HUES48 (cell line): ENCODE measurements around the gene MUC21.
"Not testable (repeated sequence)": the region's sequence is repeated elsewhere in the genome, so short reads cannot be mapped to it uniquely, and the experiment has no call there.

Source experiments
- H3K27ac ChIP-seq: one replicate; pipeline ENCODE4 v1.7.0; 2013; ENCODE audit warnings: low read depth, low read length, inconsistent platforms
- H3K27me3 ChIP-seq: 2 replicates; pipeline ENCODE4 v1.6.1; 2013; ENCODE audit warnings: mild to moderate bottlenecking, low read length; ENCODE audit not compliant: control insufficient read depth, insufficient read depth
- H3K36me3 ChIP-seq: 2 replicates; pipeline ENCODE4 v1.6.1; 2013; ENCODE audit warnings: low read length; ENCODE audit not compliant: control insufficient read depth, insufficient read depth
- H3K4me1 ChIP-seq: 2 replicates; pipeline ENCODE4 v1.6.1; 2013; ENCODE audit warnings: mild to moderate bottlenecking, low read length; ENCODE audit not compliant: control insufficient read depth, insufficient read depth
- H3K4me3 ChIP-seq: 2 replicates; pipeline ENCODE4 v1.5.1; 2013; ENCODE audit warnings: mild to moderate bottlenecking, low read depth, low read length
- H3K9ac ChIP-seq: 2 replicates; pipeline ENCODE4 v1.6.1; 2013; ENCODE audit warnings: mild to moderate bottlenecking, low read depth, low read length, moderate library complexity
- H3K9me3 ChIP-seq: 2 replicates; pipeline ENCODE4 v1.6.1; 2013; ENCODE audit warnings: low read length; ENCODE audit not compliant: control insufficient read depth, insufficient read depth

The MUC21 gene

DNA sequence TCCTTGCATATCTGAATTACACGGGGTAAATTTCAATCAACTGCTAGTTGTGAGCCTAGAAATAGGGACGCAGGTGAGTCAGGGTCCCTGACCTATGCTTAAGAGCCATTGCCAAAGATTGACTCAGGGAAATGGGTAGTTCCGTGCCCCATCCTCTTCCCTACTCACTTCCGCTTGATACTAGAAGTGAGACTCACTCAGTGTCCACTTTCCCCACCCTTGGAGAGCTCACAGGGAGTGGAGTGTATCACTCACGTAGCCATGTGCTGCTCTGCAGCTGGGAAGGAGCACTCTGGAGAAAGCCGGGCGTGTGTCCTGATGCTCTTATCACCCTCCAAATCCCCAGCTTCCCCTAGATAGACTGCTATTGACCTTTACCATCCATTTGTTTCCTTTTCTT lies 26.2 kb downstream of the MUC21 start:
- Histone ChIP-seq H3K4me1 (no peaks in the 10 kb centered on the region), H3K9ac (no peak overlapping the region), H3K9me3 (no peaks in the 10 kb centered on the region), H3K27ac (no peak overlapping the region), H3K4me3 (no peak overlapping the region), H3K27me3 (no peaks in the 10 kb centered on the region), H3K36me3 (no peaks in the 10 kb centered on the region)

DNA sequence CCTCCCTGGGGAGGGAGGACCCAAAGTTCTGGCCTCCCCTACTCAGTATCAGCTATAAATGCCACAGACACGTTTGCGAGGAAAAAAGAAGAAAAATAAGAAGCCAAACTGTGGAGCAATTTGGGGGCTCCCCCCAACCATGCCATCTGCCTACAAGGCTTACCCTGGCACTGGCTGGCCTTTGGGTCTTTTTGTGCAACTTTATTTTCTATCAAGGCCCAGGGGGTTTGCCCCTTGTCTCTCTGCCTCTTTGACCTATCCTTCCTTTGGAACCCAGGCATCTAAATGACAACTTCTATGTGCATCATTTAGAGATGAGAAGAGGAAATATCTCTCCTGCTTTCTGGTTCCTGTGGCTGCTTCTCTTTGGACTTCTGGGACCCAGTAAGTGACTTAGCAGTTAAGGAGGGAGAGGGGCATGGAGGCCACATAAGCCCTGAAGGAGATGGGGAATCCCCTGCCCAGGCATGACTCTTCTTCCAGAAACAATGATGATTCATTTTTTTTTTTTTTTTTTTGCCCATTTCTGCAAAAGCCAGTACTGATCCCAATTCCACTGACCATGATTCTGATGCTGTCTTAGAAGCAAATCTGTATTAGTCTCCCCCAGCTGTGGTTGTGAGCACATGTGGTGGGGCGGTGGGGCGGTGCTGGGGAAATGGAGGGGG lies 27.0 kb downstream of the MUC21 start, which contains the start of gene MUC22:
Gene MUC22 (plus strand): TSS at position 82 of the 668 bp plus-strand sequence. CDS start 233 bp downstream, at position 315.
- H3K9ac ChIP-seq, result no peak within 1 kb of the TSS
- H3K27ac ChIP-seq, result no peak within 1 kb of the TSS
- H3K27me3 ChIP-seq, result no peaks in the 10 kb centered on the region
- H3K36me3 ChIP-seq, result no peaks in the 10 kb centered on the region
- no peaks in the 10 kb centered on the region for H3K9me3 ChIP-seq
- no peaks in the 10 kb centered on the region for H3K4me1 ChIP-seq
- no peak within 1 kb of the TSS for H3K4me3 ChIP-seq

DNA sequence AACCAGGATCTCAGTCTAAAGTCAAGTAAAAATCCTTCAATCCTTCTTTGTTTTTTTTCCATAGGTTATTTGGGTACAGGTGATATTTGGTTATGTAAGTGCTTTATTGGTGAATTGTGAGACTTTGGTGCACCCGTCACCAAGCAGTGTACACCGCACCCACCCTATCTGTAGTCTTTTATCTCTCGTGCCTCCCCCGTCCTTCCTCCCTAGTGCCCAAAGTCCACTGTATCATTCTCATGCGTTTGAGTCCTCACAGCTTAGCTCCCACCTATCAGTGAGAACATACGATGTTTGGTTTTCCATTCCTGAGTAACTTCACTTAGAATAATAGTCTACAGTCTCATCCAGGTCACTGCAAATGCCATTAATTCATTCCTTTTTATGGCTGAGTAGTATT lies 27.6 kb downstream of the MUC21 start:
- Histone ChIP-seq H3K9ac (no peak overlapping the region), H3K4me3 (no peak overlapping the region), H3K27me3 (no peaks in the 10 kb centered on the region), H3K4me1 (no peaks in the 10 kb centered on the region), H3K9me3 (no peaks in the 10 kb centered on the region), H3K36me3 (no peaks in the 10 kb centered on the region), H3K27ac (no peak overlapping the region)

DNA sequence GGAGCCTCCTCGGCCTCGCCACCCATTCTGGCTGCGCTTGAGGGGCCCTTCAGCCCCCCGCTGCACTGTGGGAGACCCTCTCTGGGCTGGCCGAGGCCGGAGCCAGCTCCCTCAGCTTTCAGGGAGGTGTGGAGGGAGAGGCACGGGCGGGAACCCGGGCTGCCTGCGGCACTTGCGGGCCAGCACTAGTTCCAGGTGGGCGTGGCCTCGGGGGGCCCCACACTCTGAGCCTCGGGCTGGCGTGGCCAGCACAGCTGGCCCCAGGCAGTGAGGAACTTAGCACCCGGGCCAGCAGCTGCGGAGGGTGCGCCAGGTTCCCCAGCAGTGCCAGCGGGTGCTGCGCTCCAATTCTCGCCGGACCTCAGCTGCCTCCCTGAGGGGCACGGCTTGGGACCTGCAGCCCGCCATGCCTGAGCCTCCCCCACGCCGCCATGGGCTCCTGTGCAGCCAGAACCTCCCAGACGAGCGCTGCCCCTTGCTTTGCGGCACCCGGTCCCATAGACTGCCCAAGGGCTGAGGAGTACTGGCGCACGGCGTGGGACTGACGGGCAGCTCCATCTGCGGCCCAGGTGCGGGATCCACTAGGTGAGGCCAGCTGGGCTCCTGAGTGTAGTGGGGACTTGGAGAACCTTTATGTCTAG lies 33.3 kb downstream of the MUC21 start:
- Histone ChIP-seq H3K36me3 (no peaks in the 10 kb centered on the region), H3K9ac (no peak overlapping the region), H3K4me3 (no peak overlapping the region), H3K4me1 (no peaks in the 10 kb centered on the region), H3K9me3 (0 out of 2 replicates have a peak, but pooled peaks cover 3% of the 10 kb centered on the region), H3K27me3 (peaks cover 5% of the 10 kb centered on the region; the same call in 1 of the 2 replicates), H3K27ac (no peak overlapping the region)

GRCh38 chr6:31017436-31017835 lies 33.9 kb downstream of the MUC21 start:
- not testable (repeated sequence) for H3K27me3 ChIP-seq, H3K4me3 ChIP-seq, H3K4me1 ChIP-seq, H3K9ac ChIP-seq, H3K27ac ChIP-seq, H3K9me3 ChIP-seq, H3K36me3 ChIP-seq

- no peaks in the 10 kb centered on the region for H3K36me3 ChIP-seq
- no peak overlapping the region; the same call in 1 of the 2 replicates for H3K4me3 ChIP-seq
- H3K9ac ChIP-seq, result no peak overlapping the region
- H3K4me1 ChIP-seq, result no peaks in the 10 kb centered on the region
- 0 out of 2 replicates have a peak, but pooled peaks cover 3% of the 10 kb centered on the region for H3K9me3 ChIP-seq
- no peak overlapping the region for H3K27ac ChIP-seq
- H3K27me3 ChIP-seq, result peaks cover 5% of the 10 kb centered on the region; the same call in 1 of the 2 replicates
These were observed 36.5 kb downstream of the MUC21 start for GRCh38 chr6:31020057-31020456.

GRCh38 chr6:31020631-31021255 lies 37.2 kb downstream of the MUC21 start:
- not testable (repeated sequence) for H3K36me3 ChIP-seq, H3K9me3 ChIP-seq, H3K4me1 ChIP-seq, H3K27ac ChIP-seq, H3K27me3 ChIP-seq, H3K4me3 ChIP-seq, H3K9ac ChIP-seq

GRCh38 chr6:31021705-31022531 lies 38.4 kb downstream of the MUC21 start:
- not testable (repeated sequence) for H3K27ac ChIP-seq, H3K4me1 ChIP-seq, H3K9me3 ChIP-seq, H3K27me3 ChIP-seq, H3K4me3 ChIP-seq, H3K9ac ChIP-seq, H3K36me3 ChIP-seq

- no peaks in the 10 kb centered on the region for H3K4me1 ChIP-seq
- H3K4me3 ChIP-seq, result no peak overlapping the region
- peaks cover 10% of the 10 kb centered on the region for H3K9me3 ChIP-seq
- no peaks in the 10 kb centered on the region for H3K27me3 ChIP-seq
- H3K36me3 ChIP-seq, result no peaks in the 10 kb centered on the region
- no peak overlapping the region for H3K9ac ChIP-seq
- H3K27ac ChIP-seq, result no peak overlapping the region
These were observed 42.1 kb downstream of the MUC21 start for GRCh38 chr6:31025595-31025994.

- Histone ChIP-seq H3K27me3 (no peaks in the 10 kb centered on the region), H3K4me3 (no peak overlapping the region), H3K4me1 (no peaks in the 10 kb centered on the region), H3K9me3 (peaks cover 10% of the 10 kb centered on the region), H3K27ac (no peak overlapping the region), H3K9ac (no peak overlapping the region), H3K36me3 (no peaks in the 10 kb centered on the region)
These were observed 47.6 kb downstream of the MUC21 start for GRCh38 chr6:31031095-31031494.
